ENCODE measurements around the gene ITPR2.
"Not testable (repeated sequence)": the region's sequence is repeated elsewhere in the genome, so short reads cannot be mapped to it uniquely, and the experiment has no call there.

Gene ITPR2

DNA sequence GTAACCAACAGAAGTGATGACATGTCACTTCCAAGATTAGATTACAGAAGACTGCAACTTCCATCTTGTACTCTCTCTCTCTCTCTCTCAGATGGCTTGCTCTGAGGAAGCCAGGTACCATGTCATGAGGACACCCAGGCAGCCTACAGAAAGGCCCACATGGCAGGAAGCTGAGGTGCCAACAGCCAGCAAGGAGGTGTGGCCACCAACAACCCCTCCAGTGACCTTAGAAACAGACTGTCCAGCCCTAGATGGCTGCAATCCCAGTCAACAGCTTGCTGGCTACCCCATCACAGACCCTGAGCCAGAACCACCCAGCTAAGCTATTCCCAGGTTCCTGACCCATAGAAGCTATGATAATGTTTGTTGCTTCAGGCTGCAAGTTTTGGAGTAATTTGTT is 178.4 kb downstream of the ITPR2 start:
- DNase-seq: no peak

DNA sequence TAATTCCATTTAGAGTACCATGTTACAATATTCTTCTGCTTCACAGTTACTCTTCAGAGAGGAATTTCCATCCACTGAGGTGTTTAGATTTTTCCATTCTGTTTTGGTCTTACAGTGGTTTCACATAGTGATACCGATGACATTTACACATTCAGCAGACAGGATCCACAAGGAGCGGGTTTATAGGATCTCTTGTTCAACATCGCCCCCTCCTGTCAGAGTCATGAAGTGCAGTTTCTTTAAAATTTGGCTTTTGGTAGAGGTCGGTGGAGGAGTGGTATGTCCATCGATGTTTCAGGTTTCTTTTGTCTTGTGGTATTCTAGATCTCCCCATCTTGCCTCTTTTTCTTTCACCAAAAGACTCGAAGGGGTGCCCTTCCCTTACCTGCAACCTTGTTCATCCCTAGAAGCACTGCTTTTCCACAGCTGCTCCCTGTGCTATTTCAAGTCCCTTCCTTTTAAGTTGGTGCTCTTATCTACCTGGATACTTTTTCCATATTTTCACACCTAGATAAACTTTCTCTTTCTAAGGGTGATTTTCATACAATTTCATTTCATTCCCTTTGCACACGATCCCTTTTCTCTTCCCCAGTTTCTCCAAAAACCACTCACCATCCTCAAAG is 181.3 kb downstream of the ITPR2 start:
- no peak for DNase-seq

DNA sequence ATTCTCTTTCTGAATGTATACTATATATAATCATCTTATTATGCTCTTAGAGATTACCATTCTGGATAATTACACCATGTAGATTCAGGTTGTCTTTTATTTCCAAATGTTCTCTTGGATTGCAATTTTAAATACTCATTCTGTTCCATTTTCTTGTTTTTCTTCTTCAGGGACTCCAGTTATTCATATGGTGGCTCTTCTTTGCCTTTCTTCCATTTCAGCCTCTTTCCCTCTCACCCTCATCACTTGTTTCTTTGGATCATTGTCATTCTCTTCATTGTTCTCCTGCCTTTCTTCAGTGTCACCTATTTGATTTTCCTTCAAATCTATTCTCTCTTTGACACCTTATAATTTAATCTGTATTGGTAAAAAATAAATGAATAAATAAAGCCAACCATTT is 182.0 kb downstream of the ITPR2 start:
- DNase-seq: no peak

DNA sequence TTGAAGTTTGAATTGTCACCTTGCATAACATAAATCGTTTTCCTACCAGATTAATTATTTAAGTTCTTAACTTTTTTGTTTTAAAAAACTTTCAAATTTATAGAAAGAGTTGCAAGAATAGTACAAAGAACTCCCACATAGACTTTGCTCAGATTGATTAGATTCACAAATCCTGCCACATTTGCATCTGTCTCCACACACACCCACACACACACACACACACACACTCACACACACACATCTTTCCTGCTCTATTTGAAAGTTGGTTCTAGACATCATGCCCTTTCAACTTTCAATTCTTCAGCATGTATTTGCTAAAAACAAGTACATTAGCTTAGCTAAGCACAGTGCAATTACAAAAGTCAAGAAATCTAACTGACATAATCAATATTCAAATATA is 184.0 kb downstream of the ITPR2 start:
- no peak for DNase-seq

DNA sequence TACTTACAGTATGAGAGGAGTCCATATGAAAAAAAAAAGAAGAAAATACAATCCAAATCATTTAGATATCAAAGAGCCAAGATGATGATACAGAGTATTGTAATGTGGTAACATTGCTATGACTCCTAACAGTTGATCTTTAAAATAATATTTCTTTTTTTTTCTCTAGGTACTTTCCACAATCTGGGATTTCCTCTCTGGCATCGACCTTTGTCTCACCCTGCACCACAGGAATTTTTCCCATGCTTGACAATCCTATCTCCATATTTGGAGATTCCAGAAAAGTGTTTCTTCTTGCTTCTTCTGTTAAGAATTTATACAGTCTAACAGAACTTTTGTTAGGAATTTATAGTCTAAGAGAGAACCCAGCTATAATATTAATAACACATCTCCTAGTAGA is 184.4 kb downstream of the ITPR2 start:
- no peak for DNase-seq

DNA sequence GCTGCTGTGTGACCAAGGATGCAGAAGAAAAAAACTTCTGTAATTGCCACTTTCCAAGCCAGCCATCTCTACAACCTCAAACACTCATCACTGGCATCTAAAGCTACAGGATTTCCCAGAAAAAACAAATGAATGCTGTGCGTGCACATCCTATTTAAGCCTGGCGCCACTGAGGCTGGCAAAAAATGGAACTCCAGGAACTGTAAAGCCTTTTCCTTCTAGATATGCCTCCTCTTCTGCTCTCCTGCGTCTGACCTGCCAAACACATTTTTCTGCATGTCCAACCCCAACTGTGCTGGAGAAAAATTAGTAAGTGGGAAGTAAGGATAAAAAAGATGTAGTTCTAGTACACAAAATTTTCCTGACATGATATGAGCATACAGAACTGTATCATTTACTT is 184.9 kb downstream of the ITPR2 start:
- DNase-seq: no peak

DNA sequence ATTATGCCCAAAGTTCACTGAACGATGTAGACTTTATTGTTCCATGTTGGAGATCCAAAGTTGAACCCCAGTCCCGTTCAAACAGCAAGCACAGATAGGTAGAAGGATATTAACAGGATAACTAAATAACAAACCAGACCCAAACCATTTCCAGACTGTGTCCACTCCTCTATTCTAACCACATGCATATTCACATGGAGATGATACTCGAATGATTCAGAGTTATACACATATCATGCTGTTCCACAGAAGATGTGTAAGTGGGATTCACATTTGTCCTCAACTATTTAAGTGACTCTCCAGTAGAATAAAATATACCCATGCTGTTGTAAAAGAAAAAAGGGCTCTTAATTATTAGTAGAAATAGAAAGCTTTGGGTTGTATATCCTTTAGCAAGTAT is 185.9 kb downstream of the ITPR2 start:
- no peak for DNase-seq

DNA sequence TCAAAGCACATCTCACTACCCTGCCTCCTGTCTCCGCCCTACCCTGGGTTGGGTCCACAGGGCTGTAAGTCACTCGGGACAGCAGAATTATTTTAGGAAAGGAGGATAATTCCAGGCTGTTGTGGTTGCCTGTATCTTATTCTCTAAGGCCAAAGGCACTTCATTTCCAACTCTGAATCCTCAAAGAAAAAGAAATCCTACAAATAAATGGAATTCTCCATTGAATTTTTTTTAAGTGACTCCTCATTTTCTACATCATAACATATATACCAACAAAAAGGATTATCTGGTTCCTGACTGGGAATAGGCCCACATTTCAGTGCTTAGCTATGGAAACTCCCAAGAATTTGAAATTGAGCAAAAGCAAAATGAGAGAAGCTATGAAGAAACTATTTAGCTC is 186.4 kb downstream of the ITPR2 start:
- no peak for DNase-seq

DNA sequence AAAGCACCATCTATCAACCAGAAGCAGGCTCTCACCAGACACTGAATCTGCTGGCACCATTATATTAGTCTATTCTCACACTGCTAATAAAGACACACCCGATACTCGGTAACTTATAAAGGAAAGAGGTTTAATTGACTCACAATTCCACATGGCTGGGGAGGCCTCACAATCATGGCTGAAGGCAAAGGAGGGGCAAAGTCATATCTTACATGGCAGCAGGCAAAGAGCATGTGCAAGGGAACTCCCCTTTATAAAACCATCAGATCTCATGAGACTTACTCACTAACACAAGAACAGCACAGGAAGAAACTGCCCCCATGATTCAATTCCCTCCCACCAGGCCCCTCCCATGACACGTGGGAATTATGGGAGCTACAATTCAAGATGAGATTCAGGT is 188.6 kb downstream of the ITPR2 start:
- not testable (repeated sequence) for DNase-seq

DNA sequence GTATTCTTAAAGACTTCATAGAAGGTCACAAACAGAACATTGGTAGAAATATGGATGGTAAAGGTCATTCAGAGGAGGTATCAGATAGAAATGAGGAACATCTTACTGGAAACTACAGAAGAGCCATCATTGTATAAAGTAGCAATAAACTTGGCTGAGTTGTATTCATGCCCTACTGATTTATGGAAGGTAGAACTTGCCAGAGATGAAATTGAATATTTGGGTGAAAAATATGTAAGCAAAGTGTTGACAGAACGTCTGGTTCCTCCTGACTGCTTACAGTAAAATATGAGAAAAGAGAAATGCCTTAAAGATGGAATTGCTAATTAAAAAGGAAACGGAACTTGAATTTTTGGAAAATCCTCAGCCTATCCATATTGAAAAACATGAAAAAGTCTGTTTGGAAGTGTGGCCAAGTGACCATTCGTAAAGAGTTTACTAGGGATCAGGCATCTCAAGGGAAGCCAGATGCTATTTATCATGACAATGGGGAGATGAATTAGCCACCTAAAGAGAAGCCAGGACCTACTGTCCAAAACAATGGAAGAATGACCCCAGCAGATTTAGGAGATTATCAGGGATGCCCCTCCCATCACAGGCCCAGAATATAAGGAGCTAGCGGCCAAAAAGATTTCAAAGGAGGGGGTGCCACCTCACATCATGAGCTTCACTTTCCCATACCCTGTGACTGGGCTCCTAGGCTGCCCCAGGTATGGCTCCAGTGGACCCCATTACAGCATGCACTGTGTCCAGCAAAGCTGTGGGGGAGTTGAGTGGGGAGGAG is 189.3 kb downstream of the ITPR2 start:
- DNase-seq: no peak

DNA sequence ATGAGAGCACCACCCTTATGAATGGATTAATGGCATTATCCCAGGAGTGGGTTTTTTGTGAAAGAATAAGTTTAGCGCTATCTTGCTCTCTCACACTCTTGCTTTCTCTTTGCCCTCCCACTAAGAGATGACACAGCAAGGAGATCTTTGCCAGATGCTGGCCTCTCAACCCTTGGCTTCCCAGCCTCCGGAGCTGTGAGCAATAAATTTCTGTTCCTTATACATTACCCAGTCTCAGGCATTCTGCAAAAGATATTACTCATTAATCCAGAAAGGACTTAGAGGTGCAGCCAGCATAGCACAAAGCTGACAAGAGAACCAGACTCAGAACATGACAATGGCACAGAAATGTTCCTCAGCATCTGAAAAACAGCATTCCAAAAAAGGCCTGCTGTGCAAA is 190.6 kb downstream of the ITPR2 start:
- no peak for DNase-seq

DNA sequence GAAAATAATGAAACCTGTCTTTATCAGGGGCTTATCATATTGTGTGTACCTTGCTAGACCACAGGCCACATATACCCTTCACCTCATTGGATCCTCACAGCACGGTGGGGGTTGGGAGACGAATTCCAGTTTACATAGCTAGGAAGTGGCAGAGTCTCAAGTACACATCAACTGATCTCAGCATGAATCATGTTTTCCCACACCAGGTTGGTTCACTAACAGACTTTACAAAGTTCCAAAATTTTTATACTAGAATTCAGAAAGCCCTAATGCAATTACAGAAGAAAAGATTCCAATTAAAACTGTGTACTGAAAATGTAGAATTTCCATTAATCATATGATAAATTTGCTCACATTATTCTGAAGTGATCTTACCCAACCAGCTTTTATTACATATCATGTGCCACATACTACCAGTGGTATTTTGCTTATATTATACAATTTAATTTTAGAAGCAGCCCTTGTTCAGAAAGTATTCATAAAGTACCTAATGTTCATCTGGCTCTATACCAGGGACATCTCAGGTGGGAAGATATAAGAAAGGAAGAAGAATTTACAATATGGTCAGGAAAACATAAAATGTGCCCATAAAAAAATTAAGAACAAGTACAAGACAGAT is 196.2 kb downstream of the ITPR2 start:
- DNase-seq: no peak

DNA sequence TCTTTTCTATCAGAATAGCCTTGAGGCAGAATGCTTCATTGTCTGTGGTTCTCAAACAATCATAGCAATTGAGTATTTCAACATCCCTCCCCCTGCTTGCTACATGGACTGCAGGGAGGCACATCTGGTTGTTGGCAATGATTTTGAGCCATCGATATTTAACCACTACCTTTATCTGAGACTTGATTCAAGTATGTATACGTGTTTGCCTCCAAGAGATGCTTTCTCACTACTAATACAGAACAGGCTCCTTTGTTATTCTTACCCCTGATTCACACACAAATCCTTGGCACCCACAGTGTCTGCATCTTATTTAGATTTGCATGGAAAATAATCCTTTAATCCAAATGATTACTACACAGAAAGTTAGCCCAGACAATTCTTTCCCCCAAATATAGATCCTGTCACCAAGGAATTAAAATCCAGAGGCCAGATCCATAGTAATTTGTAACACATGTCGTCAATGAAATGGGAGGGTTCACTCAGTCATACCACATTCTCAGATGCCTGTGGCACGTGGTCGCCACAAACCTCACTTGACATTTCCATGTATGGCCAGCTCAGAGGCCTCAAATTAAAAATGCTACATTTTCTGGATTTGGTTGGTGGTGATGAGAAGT is 199.3 kb downstream of the ITPR2 start:
- no peak for DNase-seq

DNA sequence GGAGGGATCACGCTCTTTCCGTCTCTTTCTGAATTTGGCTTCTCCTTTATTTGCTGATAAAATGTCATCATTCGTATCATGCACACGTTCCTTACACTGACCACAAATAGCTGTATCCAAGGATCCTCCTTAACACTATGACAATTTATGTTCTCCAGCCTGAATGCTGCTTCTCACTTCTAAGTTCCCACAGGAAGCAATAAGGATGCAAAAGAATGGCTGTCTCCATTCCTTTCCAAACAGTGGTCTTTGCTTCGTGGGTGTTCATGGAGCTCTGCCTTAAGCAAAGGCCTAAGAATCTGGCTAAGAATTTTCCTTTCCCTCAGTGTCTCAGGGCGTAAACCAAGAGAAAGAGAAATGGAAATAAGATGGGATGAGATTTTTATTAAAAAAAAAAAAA is 200.2 kb downstream of the ITPR2 start:
- no peak for DNase-seq

DNA sequence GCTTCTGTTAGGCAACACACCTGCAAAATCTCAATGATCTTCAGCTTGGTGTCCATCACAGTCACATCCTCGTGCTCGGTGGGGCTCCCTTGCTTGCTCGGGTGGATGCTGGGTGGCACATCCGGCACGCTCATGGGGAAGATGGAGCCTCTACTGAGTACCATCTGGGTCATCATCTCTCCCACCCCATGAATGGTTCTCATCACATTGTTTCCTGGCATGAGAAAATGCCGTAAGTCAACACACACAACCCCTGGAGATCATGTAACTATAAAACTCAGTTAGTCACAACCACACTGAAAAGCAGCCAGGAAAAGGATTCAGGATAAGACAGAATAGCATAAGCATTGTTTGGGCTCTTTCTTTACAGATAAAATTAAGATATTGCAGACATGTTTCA is 201.1 kb downstream of the ITPR2 start:
- no peak for DNase-seq

DNA sequence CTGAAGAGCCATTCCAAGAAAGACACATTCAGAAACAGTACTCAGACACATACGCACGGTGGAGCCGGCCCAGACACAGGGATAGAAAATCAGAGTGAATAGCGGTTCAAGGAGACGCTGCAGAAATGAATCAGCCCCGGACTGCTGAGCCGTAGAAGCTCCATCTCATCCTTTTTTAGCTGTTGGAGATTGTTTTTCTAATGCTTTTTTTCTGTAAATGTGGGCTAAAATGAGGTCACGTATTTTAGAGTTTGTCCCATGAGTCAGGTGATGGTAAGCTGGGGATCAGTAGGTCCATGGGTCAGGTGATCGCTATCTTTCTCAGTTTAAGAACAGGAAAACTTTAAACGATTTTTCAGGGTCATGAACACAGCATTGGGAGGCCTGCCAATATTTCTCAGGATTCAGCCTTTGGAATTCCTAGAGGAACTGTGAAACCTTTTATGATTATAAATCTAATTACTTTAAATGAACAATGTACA is 202.4 kb downstream of the ITPR2 start:
- no peak for DNase-seq

DNA sequence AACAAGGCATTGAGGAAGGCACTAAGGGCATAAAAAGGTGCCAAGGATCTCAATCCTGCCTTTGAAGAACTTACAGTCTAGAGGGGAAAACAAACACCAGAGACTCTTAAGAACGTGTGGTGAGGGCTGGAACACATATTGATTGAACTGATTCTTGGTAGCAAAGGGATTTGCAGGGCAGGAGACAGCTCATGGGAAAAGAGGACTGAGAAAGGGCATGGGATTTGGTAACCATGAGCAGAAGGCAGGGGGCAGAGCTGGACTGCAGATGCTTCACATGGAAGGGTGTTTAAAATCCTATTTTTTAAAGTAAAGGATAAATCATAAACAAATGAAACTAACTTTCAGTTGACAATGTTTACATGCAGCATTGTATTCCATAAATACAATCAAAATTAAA is 203.1 kb downstream of the ITPR2 start:
- DNase-seq: no peak

DNA sequence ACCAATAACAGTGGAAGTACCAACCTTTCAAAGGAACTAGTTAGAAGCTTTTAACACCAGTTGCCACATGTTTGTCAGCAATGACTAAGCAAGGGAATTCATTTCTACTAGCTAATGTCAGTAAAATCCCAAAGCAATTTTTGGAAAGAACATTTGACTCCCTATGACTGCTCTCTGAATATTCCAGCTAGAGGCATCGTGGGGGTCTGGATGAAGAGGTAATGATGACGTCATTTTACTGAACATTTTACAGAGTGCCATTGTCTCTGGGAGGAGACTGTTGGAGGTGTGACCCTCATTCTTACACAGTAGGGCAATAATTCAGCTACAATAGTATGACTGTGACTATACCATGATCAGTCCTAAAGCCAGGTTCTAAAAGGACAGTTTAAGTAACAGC is 204.8 kb downstream of the ITPR2 start:
- DNase-seq: no peak

DNA sequence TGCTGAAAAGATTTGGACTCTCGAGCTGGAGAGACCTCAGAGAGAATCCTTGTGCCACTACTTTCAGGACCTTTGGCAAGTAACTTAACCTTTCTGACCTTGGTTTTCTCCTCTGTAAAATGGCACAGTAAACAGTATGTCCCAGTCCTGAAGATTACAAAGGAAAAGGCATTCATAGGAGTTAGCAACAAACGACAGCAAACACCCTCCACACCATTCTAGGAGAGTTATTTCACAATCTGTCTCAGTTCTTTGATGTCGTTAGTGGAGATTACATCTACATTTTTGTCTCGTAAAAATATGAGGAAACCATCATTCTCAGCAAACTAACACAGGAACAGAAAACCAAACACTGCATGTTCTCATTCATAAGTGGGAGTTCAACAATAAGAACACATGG is 205.7 kb downstream of the ITPR2 start:
- no peak for DNase-seq

DNA sequence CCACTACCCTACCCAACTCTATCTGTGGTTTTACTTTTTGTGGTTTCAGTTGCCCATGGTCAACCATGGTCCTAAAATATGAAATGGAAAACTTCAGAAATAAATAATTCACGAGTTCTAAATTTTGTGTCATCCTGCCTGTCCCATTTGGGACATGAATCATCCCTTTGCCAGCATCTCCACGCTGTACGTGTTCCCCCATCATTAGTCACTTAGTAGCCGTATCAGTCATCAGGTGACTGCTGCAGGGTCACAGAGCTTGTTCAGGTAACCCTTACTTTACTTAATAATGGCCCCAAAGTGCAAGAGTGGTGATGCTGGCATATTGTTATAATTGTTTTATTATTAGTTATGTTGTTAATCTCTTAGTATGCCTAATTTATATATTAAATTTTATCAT is 209.9 kb downstream of the ITPR2 start:
- no peak for DNase-seq

DNA sequence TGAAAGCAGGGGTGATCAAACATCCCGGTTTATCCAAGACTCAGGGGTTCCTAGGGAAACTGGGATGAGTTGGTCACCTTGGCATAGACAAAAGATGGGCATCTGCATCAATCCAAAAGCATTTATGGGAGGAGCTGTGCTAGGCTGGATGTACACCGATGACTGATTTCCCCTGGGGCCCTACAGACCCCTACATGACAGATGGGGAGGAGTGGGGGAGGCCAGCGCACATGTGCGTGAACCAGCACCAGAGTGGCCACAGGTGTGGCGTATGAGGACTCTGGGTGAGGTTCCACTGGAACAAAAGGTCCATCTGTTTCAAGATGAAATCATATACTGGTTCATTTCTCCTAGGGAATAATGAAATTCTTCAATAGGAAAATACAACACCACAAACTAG is 210.4 kb downstream of the ITPR2 start:
- DNase-seq: no peak

DNA sequence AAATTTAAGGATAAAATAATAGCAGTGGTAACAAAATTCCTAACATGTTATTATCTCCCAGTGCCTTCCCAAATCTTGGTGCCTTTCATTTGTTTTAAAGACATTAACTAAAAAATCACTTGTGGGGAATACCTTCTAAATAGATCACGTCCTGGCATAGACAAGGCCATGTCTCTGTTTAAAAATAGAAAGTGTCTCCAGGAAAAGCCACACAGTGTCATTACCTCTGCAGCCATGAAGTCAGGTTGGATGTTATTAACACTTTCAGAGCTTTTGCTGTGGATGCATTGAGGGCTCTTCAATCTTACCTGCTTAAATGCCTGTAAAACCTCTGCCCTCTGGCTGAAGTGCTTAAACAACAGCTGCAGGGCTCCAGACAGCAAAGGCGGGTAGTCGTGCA is 211.1 kb downstream of the ITPR2 start:
- DNase-seq: no peak

DNA sequence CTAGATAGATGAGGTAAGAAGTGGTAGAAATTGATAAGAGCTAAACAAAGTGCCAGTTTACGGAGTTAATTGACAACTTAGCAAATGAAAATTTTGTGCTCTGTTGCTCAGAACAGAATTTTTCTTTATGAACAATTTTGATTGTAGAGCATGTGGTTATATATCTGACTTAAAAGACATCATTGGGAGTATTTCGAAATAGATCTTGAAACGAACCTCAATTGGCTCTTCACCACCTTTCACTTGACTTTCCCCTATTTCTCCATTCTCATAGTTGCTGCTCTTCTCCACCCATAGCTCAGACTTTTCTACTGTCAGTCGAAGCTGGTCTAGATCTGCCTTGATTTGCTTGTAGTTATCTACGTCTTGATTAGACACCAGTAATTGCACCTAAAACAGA is 212.1 kb downstream of the ITPR2 start:
- no peak for DNase-seq

DNA sequence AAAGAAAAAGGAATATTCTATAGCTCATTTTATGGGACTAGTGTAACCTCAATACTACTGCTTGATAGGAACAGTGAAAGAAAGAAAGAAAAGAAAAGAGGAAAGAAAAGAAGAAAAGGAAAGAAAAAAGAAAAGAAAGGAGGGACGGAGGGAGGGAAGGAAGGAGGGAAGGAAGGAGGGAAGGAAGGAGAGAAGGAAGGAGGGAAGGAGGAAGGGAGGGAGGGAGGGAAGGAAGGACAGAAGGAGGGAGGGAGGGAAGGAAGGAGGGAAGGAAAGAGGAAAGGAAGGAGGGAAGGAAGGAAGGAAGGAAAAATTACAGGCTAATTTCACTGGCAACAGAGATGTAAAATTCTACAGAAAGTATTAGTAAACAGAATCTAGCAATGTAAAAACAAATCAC is 215.5 kb downstream of the ITPR2 start:
- no peak for DNase-seq
